HUES64 (cell line): Measurements from ENCODE around the gene SLC25A39.

Experiments
- H3K27ac ChIP-seq: 2 replicates; pipeline ENCODE4 v1.7.0; 2013; ENCODE audit warnings: low read depth, low read length, inconsistent platforms
- H3K27me3 ChIP-seq: 2 replicates; pipeline ENCODE4 v1.6.1; 2013; ENCODE audit warnings: mild to moderate bottlenecking, low read length; ENCODE audit not compliant: insufficient read depth
- H3K36me3 ChIP-seq: 2 replicates; pipeline ENCODE4 v1.6.1; 2013; ENCODE audit warnings: mild to moderate bottlenecking, low read length; ENCODE audit not compliant: insufficient read depth
- H3K4me1 ChIP-seq: 2 replicates; pipeline ENCODE4 v1.6.1; 2013; ENCODE audit warnings: mild to moderate bottlenecking, low read length, moderate library complexity; ENCODE audit not compliant: insufficient read depth
- H3K4me3 ChIP-seq: 2 replicates; pipeline ENCODE4 v1.5.1; 2013; ENCODE audit warnings: mild to moderate bottlenecking, low read length, moderate library complexity
- H3K9ac ChIP-seq: 2 replicates; pipeline ENCODE4 v1.6.1; 2013; ENCODE audit warnings: mild to moderate bottlenecking, low read depth, low read length
- H3K9me3 ChIP-seq: 2 replicates; pipeline ENCODE4 v1.6.1; 2013; ENCODE audit warnings: low read depth, low read length; ENCODE audit not compliant: insufficient read depth
- WGBS: fragments of 150-250, 120-280 bp; methylation state at CpG from one replicate; pipeline ENCODE4 v1.1.7; 2013; ENCODE audit warnings: missing lambda C conversion rate; 5-methylcytosine and 5-hydroxymethylcytosine counted together

SLC25A39 gene

DNA sequence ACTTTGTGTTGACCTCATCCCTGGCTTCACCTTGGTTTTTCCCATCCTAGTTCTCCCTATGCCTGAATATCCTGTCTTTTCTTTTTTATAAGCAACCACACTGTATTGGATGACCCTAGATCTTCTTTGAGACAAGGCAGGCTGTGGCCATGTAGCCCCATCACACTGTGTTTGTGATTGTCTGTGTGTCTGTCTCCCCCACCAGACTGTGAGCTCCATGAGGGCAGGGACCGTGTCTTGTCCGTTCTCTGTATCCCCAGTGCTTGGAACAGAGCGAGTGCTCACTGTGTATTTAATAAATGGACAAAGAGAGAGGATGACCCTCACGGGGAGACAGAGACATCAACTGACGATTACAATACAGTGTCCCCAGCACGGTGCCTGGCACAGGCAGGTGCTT lies 7.1 kb downstream of the SLC25A39 start:
- no peaks in the 10 kb centered on the region for H3K4me1 ChIP-seq
- H3K4me3 ChIP-seq: no peak overlapping the region
- no peak overlapping the region for H3K9ac ChIP-seq
- WGBS: 91% methylated on average over 6 of the region's 6 CpGs
- peaks cover 34% of the 10 kb centered on the region for H3K36me3 ChIP-seq
- H3K27me3 ChIP-seq: peaks cover 33% of the 10 kb centered on the region
- H3K9me3 ChIP-seq: no peaks in the 10 kb centered on the region
- H3K27ac ChIP-seq: no peak overlapping the region

DNA sequence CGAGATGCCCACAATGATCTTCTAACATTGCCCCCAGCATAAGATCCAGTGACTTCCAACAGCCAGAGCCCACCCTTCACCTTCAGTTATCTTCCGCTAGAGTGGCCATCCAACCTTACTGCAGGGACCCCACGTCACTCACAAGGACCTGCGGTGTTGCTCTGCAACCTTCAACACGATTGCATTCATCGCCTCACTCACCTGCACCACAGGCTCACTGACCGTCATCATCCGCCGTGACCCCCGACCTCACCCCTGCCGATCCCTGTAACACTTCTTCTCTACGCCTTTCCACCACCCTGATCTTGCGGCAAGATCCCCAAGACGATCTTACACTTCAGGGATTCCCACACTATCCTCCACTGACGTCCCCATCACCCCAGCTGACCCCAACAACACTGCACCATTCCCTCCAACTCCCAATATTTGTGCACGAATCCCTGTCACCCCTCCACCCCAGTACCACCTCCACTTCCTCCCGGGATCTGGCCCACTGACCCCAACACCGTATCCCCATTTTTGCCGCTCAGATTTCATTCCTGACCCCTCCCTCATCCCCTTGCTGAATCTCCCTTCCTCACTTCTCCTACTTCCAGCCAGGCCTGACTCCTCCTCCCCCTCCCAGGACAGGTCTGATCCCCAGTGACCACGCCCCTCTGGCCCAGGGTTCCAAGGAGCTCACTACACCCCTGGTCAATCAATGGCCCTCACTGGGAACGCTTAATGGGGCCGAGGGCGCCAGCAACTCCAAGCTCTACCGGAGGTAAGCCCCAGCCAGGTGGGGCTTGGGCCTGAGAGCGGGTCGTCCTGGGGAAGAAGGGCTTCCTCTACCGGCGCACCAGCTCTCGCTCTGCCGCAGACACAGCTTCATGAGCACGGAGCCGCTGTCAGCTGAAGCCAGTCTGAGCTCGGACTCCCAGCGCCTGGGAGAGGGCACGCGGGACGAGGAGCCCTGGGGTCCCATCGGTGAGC lies 8.6 kb downstream of the SLC25A39 start:
- Histone ChIP-seq H3K36me3 (peaks cover 19% of the 10 kb centered on the region), H3K4me3 (peak overlapping the region; percentile 52), H3K9me3 (no peaks in the 10 kb centered on the region), H3K4me1 (0 out of 2 replicates have a peak, but pooled peaks cover 1% of the 10 kb centered on the region), H3K27me3 (peaks cover 33% of the 10 kb centered on the region), H3K9ac (0 out of 2 replicates have a peak overlapping the region, but pooled peaks have one; percentile 9), H3K27ac (peak overlapping the region; percentile 21; the same call in 1 of the 2 replicates)
- 5% methylated on average over 38 of the region's 38 CpGs for WGBS

DNA sequence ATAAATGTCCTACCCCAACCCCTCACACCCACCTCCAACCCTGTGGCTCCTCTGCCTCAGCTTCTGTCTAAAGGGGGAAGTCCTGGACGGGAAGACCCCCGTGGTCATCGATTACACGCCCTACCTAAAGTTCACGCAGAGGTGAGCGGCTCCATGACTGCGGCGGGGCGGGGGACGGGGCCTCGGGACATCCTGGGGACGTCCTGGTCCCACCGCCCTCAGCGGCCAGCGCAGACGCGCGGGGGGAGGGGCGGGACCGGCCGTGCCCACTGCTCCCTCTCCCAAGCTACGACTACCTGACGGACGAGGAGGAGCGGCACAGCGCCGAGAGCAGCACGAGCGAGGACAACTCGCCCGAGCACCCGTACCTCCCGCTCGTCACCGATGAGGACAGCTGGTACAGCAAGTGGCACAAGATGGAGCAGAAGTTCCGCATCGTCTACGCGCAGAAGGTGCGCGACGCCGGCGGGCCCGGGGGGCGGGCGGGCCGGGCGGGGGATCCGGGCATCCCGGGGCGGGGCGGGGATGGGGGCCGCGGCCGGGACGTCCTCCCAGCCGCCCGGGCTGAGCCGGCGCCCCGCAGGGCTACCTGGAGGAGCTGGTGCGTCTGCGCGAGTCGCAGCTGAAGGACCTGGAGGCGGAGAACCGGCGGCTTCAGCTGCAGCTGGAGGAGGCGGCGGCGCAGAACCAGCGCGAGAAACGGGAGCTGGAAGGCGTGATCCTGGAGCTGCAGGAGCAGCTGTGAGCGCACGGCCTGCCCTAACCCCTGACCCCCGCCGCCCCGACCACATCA lies 9.6 kb downstream of the SLC25A39 start:
- Histone ChIP-seq H3K9ac (no peak overlapping the region), H3K4me3 (peak overlapping the region; percentile 52), H3K27me3 (peaks cover 33% of the 10 kb centered on the region), H3K36me3 (peaks cover 9% of the 10 kb centered on the region), H3K4me1 (0 out of 2 replicates have a peak, but pooled peaks cover 2% of the 10 kb centered on the region), H3K9me3 (no peaks in the 10 kb centered on the region), H3K27ac (no peak overlapping the region)
- under 1% methylated on average over 81 of the region's 81 CpGs for WGBS

DNA sequence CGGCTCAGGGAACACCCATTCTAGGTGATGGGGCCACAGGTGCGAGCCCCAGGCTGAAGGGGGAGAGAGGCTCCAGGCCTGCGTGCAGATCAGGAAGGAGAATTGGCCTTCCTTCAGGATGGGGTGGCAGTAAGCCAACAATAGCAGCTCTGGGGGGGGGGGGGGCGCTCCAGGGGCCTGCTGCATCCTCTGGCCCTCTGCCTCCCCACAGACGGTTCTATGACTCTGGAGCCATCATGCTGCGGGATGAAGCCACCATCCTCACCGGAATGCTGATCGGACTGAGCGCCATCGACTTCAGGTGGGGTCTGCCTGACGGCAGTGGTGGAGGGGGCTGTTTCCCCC lies 10.1 kb downstream of the SLC25A39 start:
- 54% methylated on average over 10 of the region's 11 CpGs for WGBS
- Histone ChIP-seq H3K9ac (no peak overlapping the region), H3K27me3 (peaks cover 33% of the 10 kb centered on the region), H3K9me3 (no peaks in the 10 kb centered on the region), H3K27ac (no peak overlapping the region), H3K4me1 (0 out of 2 replicates have a peak, but pooled peaks cover 2% of the 10 kb centered on the region), H3K36me3 (peaks cover 3% of the 10 kb centered on the region), H3K4me3 (peak overlapping the region; percentile 52)

DNA sequence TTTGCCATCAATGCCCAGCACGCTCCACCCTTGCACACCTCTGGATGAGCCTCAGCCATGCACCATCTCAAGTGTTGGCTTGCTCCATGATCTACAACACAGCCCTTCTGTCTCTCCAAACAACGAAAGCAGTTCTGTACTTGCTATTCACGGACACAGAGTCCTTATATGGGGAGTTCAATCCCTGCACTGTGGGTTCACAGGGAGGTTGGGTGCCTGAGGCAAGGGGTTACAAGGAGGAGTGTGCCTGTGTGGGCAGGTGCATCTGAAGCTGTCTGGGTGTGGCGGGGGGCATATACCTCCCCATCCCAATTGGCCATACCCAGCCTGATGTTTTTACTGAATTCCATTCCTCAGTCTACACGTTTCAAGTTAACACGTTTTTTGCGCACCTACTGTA lies 10.6 kb downstream of the SLC25A39 start:
- 91% methylated on average over 7 of the region's 7 CpGs for WGBS

DNA sequence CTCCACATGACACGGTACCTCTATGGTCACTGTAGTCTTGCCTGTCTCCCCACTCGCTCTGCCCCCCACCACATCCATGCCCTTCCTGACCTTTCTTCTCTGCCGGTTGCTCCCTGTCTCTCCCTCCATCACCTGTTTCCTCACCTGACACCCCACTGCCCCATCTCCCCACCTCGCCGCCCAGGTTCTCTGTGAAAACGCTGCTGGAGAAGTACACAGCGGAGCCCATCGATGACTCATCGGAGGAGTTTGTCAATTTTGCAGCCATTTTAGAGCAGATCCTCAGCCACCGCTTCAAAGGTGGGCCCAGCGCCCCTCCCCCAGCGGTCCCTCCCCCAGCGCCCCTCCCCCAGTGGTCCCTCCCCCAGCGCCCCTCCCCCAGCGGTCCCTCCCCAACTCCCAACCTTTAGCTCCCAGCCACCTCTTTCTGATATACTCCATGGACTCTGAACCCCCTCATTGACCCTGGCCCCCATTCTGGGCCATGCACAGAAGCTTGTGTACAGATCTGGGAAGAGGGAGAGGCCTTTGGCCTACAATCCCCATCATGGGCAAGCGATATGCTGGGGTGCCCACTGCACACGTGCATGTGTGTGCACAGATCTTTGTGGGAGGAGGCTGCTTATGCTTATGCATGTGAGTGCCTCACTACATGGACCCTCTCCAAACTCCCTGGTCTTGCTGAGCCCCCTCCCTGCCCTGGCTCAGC lies 12.1 kb downstream of the SLC25A39 start:
- Histone ChIP-seq H3K36me3 (no peaks in the 10 kb centered on the region), H3K9ac (no peak overlapping the region), H3K4me3 (no peak overlapping the region), H3K27me3 (peaks cover 32% of the 10 kb centered on the region), H3K27ac (no peak overlapping the region), H3K4me1 (0 out of 2 replicates have a peak, but pooled peaks cover 2% of the 10 kb centered on the region), H3K9me3 (no peaks in the 10 kb centered on the region)
- 67% methylated on average over 15 of the region's 17 CpGs for WGBS

More for the DNA sequence above, 10.6 kb downstream of the SLC25A39 start:
- Histone ChIP-seq H3K36me3 (no peaks in the 10 kb centered on the region), H3K27me3 (peaks cover 33% of the 10 kb centered on the region), H3K4me3 (no peak overlapping the region), H3K9ac (no peak overlapping the region), H3K4me1 (0 out of 2 replicates have a peak, but pooled peaks cover 2% of the 10 kb centered on the region), H3K27ac (no peak overlapping the region), H3K9me3 (no peaks in the 10 kb centered on the region)

DNA sequence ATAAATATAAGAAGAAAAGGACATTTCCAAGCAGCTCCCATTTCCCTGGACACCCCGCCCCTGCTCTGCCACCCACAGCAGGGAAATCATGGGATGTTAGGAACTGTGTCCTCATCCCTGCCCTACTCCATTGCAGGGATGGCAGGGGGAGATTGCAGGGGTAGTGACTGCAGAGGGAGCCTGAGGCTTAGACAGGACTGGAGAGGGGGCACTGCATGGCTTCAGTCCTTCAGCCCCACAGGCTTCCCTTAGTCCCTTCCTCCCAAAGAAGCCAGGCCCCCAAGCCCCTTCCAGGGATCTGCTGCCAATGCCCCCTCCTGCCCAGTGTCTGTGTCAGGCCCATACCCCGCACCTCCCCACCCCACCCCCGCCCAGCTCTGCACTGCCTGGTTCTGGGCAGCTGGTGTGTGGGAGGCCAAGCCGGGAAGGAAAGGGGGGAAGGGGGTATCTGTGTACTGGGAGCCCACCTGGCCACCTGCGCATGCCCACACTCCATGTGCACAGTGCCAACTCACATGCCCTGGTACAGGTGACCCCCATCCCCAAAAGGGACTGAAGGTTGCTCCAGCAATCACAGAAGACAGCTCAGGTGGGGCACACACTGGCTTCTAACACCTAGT lies 13.0 kb downstream of the SLC25A39 start:
- H3K4me3 ChIP-seq: no peak overlapping the region
- 93% methylated on average over 3 of the region's 5 CpGs for WGBS
- H3K27ac ChIP-seq: no peak overlapping the region
- peaks cover 7% of the 10 kb centered on the region; the same call in 1 of the 2 replicates for H3K4me1 ChIP-seq
- peaks cover 34% of the 10 kb centered on the region for H3K27me3 ChIP-seq
- H3K9me3 ChIP-seq: no peaks in the 10 kb centered on the region
- no peaks in the 10 kb centered on the region for H3K36me3 ChIP-seq
- H3K9ac ChIP-seq: no peak overlapping the region

DNA sequence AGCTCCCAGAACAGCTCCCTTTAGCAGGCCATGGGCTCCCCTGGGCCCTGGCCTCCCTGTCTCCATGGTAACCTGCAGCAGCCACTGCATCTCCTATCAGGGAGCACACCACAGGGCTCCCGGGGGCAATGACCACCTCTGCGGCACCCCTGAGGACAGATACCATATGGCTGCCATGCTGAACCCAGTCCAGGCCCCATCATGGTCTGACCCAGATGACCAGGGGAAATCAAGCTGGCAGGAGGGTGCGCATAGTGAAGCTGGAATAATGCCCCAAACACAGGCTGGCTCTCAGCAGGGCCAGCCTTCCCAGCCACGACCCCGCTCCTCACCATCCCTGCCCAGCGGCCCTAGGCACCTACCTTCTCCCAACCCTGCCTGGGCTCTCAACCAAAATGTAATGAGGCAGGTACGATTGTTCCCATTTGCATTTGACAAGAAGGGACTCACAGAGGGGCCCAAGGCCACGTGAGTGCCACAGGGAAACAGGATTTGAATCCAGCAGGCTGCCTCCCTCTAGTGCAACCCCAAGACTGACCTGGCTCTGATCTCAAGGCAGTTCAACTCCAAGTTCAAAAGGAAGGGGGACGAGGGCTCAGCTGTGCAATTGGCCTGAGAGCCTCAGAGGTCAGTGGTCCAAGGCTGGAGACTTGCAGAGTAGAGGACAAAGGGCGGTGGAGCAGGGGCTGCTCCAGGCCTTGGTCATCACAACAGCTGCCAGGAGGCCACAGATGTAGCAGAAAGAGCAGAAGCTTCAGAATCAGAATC lies 13.8 kb downstream of the SLC25A39 start:
- Histone ChIP-seq H3K36me3 (no peaks in the 10 kb centered on the region), H3K27ac (no peak overlapping the region), H3K9ac (no peak overlapping the region), H3K9me3 (no peaks in the 10 kb centered on the region), H3K4me3 (no peak overlapping the region), H3K27me3 (peaks cover 31% of the 10 kb centered on the region), H3K4me1 (peaks cover 7% of the 10 kb centered on the region; the same call in 1 of the 2 replicates)
- WGBS: 63% methylated on average over 10 of the region's 10 CpGs

DNA sequence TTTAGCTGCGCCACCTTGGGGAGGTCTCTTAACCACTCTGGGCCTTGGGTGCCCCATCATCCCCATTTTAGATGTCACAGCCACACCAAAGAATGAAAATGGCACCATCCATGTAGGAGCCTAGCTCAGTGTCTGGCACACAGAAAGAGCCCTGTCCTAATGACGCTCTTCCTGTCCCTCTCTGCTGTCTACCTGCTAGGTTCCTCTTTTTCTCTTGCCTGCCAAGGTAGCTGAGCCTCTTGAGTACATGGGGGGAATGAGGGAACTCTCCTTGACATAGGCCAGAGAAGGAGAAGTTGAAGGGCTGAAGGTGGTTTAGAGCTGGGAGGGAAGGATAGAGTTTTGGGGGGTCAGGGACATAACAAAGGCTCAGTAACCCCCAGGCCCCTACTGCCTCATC lies 14.4 kb downstream of the SLC25A39 start:
- no peak overlapping the region for H3K27ac ChIP-seq
- no peak overlapping the region for H3K9ac ChIP-seq
- H3K36me3 ChIP-seq: no peaks in the 10 kb centered on the region
- H3K27me3 ChIP-seq: peaks cover 26% of the 10 kb centered on the region
- no peaks in the 10 kb centered on the region for H3K9me3 ChIP-seq
- H3K4me3 ChIP-seq: no peak overlapping the region
- H3K4me1 ChIP-seq: peaks cover 7% of the 10 kb centered on the region; the same call in 1 of the 2 replicates
- WGBS: 96% methylated on average over 2 of the region's 2 CpGs

DNA sequence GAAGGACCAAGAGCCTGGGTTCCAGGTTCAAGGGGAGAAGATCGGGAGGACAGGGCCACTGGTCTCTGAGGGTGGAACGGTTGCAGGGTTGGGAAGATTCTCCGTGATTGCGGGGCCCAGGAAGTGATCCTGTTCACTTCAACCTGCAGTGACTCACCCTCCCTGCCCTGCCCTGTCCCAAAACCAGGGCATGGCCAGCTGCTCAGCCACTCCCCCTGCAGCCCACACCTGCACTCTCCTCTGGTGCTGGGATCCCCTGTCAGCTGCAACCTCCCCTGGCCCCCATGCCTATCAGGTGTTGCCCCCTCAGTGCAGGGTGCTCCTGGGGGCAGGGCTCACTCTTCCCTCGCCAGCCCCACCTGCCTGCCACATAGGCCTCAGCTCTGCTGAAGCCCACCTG lies 15.2 kb downstream of the SLC25A39 start:
- Histone ChIP-seq H3K36me3 (no peaks in the 10 kb centered on the region), H3K27ac (no peak overlapping the region), H3K4me1 (peaks cover 7% of the 10 kb centered on the region; the same call in 1 of the 2 replicates), H3K4me3 (peak overlapping the region; percentile 53; the same call in 1 of the 2 replicates), H3K9ac (no peak overlapping the region), H3K9me3 (no peaks in the 10 kb centered on the region), H3K27me3 (peaks cover 19% of the 10 kb centered on the region)
- WGBS: 61% methylated on average over 5 of the region's 5 CpGs
